Urothelium cell line (cell line): ENCODE results near the gene MESP2.

ENCODE experiments used
- DNase-seq: peaks from one replicate; pipeline ENCODE4 v3.0.0; 2011; ENCODE audit warnings: low spot score, mixed read lengths
- FAIRE-seq: peaks from 2 replicates; lab custom pipeline; 2011; peaks lifted over from hg19 to GRCh38; lab: Jason Lieb, UNC

The MESP2 gene

GRCh38 chr15:89776274-89777072, at the start of gene MESP2:
Gene MESP2 (plus strand): TSS chr15:89776332. CDS start chr15:89776358, 26 bp downstream.
- no peak for FAIRE-seq

GRCh38 chr15:89728254-89728653, 47.9 kb upstream of the MESP2 start:
- DNase-seq: no peak
- FAIRE-seq: no peak

More at GRCh38 chr15:89776274-89777072, at the start of gene MESP2:
- DNase-seq: no peak

- FAIRE-seq (no peak), DNase-seq (no peak)
Measured at GRCh38 chr15:89731275-89731674, 44.9 kb upstream of the MESP2 start.

GRCh38 chr15:89732451-89733172, 43.5 kb upstream of the MESP2 start:
- FAIRE-seq: no peak
- DNase-seq: no peak

- FAIRE-seq (no peak), DNase-seq (no peak)
Measured at GRCh38 chr15:89735773-89736172, 40.4 kb upstream of the MESP2 start.

- DNase-seq (peak; percentile 80), FAIRE-seq (peak; percentile 96)
Measured at GRCh38 chr15:89740137-89740536, 36.0 kb upstream of the MESP2 start.

- FAIRE-seq (no peak), DNase-seq (no peak)
Measured at GRCh38 chr15:89743011-89743410, 33.1 kb upstream of the MESP2 start.

GRCh38 chr15:89743594-89743993, 32.5 kb upstream of the MESP2 start:
- no peak for DNase-seq

GRCh38 chr15:89745131-89745530, 31.0 kb upstream of the MESP2 start:
- FAIRE-seq (no peak), DNase-seq (no peak)

More at GRCh38 chr15:89743594-89743993, 32.5 kb upstream of the MESP2 start:
- FAIRE-seq: no peak

GRCh38 chr15:89745768-89746167, 30.4 kb upstream of the MESP2 start:
- FAIRE-seq (no peak), DNase-seq (no peak)

- no peak for DNase-seq
- no peak for FAIRE-seq
Measured at GRCh38 chr15:89746386-89746780, 29.7 kb upstream of the MESP2 start.

- no peak for DNase-seq
- no peak for FAIRE-seq
Measured at GRCh38 chr15:89747708-89748682, 28.1 kb upstream of the MESP2 start.

GRCh38 chr15:89749054-89749453, 27.1 kb upstream of the MESP2 start:
- no peak for FAIRE-seq

GRCh38 chr15:89749526-89749925, 26.6 kb upstream of the MESP2 start:
- DNase-seq: no peak
- no peak for FAIRE-seq

More at GRCh38 chr15:89749054-89749453, 27.1 kb upstream of the MESP2 start:
- DNase-seq: no peak

- DNase-seq (no peak), FAIRE-seq (no peak)
Measured at GRCh38 chr15:89749951-89750559, 26.1 kb upstream of the MESP2 start.

- peak; percentile 92 for FAIRE-seq
- peak; percentile 97 for DNase-seq
Measured at GRCh38 chr15:89750560-89751542, 25.3 kb upstream of the MESP2 start, which contains the start of gene MESP1. Gene MESP1 (minus strand): TSS chr15:89751249. CDS start chr15:89751231, 18 bp downstream.

GRCh38 chr15:89751748-89752147, 24.4 kb upstream of the MESP2 start:
- no peak for FAIRE-seq

GRCh38 chr15:89753855-89754254, 22.3 kb upstream of the MESP2 start:
- FAIRE-seq: no peak

More at GRCh38 chr15:89751748-89752147, 24.4 kb upstream of the MESP2 start:
- no peak for DNase-seq

More at GRCh38 chr15:89753855-89754254, 22.3 kb upstream of the MESP2 start:
- DNase-seq: no peak
